ENCODE measurements around the gene IL17C. TPM values are rescaled to one million over a fixed set of nuclear protein-coding genes. Genes with fewer than 3 reads are reported as not detected.

The IL17C gene
- total and polyA plus RNA-seq, 2 experiments from 2014 or later = 0.57 TPM; not detected in 1

DNA sequence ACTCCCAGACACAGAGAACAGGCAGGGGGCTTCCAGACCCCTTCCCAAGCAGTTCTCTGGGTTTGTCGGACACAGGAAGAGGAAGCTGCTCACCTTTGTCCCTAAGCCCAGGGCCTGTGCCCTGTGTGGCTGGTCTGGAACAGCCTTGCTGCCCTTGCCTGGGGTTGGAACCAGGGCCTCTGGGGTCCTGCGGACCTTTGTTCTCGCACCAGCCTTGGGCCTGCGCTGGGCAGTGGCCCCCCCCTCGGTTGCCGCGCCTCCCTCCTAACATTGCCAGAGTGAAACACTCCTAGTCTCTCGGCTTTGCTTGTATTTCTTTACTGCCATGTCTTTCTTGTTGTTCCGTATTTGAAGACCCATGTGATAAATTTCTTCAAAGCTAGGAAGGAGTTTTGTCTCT is 8.5 kb upstream of the IL17C start:
- no peak overlapping the region for H3K27ac ChIP-seq
- no peak overlapping the region for H3K4me3 ChIP-seq
- H3K9me2 ChIP-seq (replicated peaks; ENCODE audit: insufficient read depth) = no peaks in the 10 kb centered on the region
- H3K27me3 ChIP-seq = no peaks in the 10 kb centered on the region
- no peaks in the 10 kb centered on the region for H3K36me3 ChIP-seq (replicated peaks; ENCODE audit: insufficient read depth, low read depth)
- TF ChIP-seq EZH2 (IDR thresholded peaks at IDR 0.05; ENCODE audit: borderline replicate concordance) = no peak
- no peak for TF ChIP-seq EZH2phosphoT487 (IDR thresholded peaks at IDR 0.05; ENCODE audit: low read depth, severe bottlenecking, unreplicated experiment)
- TF ChIP-seq, protein P1, sequence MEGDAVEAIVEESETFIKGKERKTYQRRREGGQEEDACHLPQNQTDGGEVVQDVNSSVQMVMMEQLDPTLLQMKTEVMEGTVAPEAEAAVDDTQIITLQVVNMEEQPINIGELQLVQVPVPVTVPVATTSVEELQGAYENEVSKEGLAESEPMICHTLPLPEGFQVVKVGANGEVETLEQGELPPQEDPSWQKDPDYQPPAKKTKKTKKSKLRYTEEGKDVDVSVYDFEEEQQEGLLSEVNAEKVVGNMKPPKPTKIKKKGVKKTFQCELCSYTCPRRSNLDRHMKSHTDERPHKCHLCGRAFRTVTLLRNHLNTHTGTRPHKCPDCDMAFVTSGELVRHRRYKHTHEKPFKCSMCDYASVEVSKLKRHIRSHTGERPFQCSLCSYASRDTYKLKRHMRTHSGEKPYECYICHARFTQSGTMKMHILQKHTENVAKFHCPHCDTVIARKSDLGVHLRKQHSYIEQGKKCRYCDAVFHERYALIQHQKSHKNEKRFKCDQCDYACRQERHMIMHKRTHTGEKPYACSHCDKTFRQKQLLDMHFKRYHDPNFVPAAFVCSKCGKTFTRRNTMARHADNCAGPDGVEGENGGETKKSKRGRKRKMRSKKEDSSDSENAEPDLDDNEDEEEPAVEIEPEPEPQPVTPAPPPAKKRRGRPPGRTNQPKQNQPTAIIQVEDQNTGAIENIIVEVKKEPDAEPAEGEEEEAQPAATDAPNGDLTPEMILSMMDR (IDR thresholded peaks at IDR 0.05; ENCODE audit: poor library complexity) = no peak
- WGBS (ENCODE audit: low lambda C conversion rate, missing lambda C conversion rate) = 88% methylated on average over 9 of the region's 9 CpGs
- H2AFZ ChIP-seq = no peak overlapping the region
- H4K20me1 ChIP-seq (ENCODE audit: insufficient read depth, poor library complexity, severe bottlenecking) = peaks cover 5% of the 10 kb centered on the region
- no peaks in the 10 kb centered on the region for H3K9me3 ChIP-seq (ENCODE audit: low read depth)
- peaks cover 9% of the 10 kb centered on the region for H3K4me1 ChIP-seq (ENCODE audit: insufficient read depth)
- no peak overlapping the region for H3K4me2 ChIP-seq
- no peak for DNase-seq (ENCODE audit: low spot score)
- no peaks in the 10 kb centered on the region for H3K79me2 ChIP-seq

DNA sequence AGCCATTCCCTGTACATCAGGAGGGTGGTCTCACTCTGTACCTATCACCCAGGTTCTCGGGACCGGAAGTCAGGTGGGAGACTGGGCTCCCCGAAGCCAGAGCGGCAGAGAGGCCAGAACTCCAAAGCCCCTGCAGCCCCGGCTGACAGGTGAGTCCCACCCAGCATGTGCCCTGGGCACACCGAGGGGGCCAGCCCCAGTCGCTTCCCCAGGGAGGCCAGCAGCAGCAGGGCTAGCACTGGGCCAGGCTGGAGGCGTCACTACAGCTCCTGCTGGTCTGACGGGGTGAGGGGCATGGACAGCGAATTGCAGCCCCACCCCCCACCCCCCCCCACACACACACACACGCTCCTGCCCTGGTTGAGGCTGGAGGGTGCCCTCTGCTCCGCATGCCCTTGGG is 7.9 kb upstream of the IL17C start:
- Histone ChIP-seq H3K27me3 (no peaks in the 10 kb centered on the region), H3K4me2 (no peak overlapping the region), H3K4me1 (ENCODE audit: insufficient read depth) (peaks cover 9% of the 10 kb centered on the region), H3K79me2 (no peaks in the 10 kb centered on the region), H3K36me3 (replicated peaks; ENCODE audit: insufficient read depth, low read depth) (no peaks in the 10 kb centered on the region), H3K27ac (no peak overlapping the region), H3K9me2 (replicated peaks; ENCODE audit: insufficient read depth) (no peaks in the 10 kb centered on the region), H4K20me1 (ENCODE audit: insufficient read depth, poor library complexity, severe bottlenecking) (peaks cover 5% of the 10 kb centered on the region), H3K4me3 (no peak overlapping the region), H2AFZ (no peak overlapping the region), H3K9me3 (ENCODE audit: low read depth) (no peaks in the 10 kb centered on the region)
- 97% methylated on average over 8 of the region's 12 CpGs for WGBS (ENCODE audit: low lambda C conversion rate, missing lambda C conversion rate)
- no peak for DNase-seq (ENCODE audit: low spot score)
- TF ChIP-seq, protein P1 (IDR thresholded peaks at IDR 0.05; ENCODE audit: poor library complexity) = no peak
- TF ChIP-seq EZH2phosphoT487 (IDR thresholded peaks at IDR 0.05; ENCODE audit: low read depth, severe bottlenecking, unreplicated experiment) = no peak
- no peak for TF ChIP-seq EZH2 (IDR thresholded peaks at IDR 0.05; ENCODE audit: borderline replicate concordance)

DNA sequence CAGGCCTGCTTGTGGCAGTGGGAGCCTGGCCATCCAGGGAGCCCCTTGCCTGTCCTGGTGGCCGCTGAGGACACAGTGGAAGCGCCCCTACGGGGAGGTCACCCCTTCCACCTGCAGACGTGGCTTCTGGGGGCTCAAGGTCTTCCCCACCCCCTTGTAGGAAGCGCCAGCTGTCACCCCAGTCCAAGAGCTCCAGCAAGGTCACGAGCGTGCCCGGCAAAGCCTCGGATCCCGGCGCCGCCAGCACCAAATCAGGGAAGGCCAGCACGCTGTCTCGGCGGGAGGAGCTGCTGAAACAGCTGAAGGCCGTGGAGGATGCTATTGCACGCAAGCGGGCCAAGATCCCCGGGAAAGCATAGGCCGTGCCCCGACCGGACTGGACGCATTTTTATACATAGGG is 7.4 kb upstream of the IL17C start:
- Histone ChIP-seq H3K27me3 (no peaks in the 10 kb centered on the region), H3K9me2 (replicated peaks; ENCODE audit: insufficient read depth) (no peaks in the 10 kb centered on the region), H3K4me1 (ENCODE audit: insufficient read depth) (peaks cover 9% of the 10 kb centered on the region), H2AFZ (no peak overlapping the region), H3K9me3 (ENCODE audit: low read depth) (no peaks in the 10 kb centered on the region), H3K4me3 (no peak overlapping the region), H3K36me3 (replicated peaks; ENCODE audit: insufficient read depth, low read depth) (no peaks in the 10 kb centered on the region), H4K20me1 (ENCODE audit: insufficient read depth, poor library complexity, severe bottlenecking) (peaks cover 5% of the 10 kb centered on the region), H3K27ac (no peak overlapping the region), H3K4me2 (no peak overlapping the region), H3K79me2 (no peaks in the 10 kb centered on the region)
- WGBS (ENCODE audit: low lambda C conversion rate, missing lambda C conversion rate) = 97% methylated on average over 23 of the region's 23 CpGs
- TF ChIP-seq, protein P1 (IDR thresholded peaks at IDR 0.05; ENCODE audit: poor library complexity) = no peak
- TF ChIP-seq EZH2phosphoT487 (IDR thresholded peaks at IDR 0.05; ENCODE audit: low read depth, severe bottlenecking, unreplicated experiment) (no peak), EZH2 (IDR thresholded peaks at IDR 0.05; ENCODE audit: borderline replicate concordance) (no peak)
- DNase-seq (ENCODE audit: low spot score) = no peak

DNA sequence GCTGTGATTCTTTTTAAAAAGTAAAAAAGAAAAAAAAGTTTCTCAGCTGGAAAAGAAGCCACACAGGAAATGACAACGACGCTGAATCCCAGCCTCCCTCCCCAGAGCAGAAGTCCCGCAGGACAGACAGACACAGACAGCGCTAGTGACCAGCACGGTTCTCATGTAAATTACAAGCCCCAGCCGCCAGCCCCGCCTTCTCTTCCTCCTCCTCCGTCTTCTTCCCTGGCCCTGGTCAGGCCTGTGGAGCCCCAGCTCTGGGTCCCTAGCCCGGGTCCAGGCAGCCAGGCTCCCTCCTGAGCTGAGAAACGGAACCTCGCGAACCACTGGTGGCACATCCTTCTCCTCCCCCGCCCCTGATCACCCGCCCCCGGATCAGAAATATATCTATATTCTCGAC is 7.0 kb upstream of the IL17C start:
- Histone ChIP-seq H3K4me2 (no peak overlapping the region), H3K9me2 (replicated peaks; ENCODE audit: insufficient read depth) (no peaks in the 10 kb centered on the region), H3K4me3 (no peak overlapping the region), H3K4me1 (ENCODE audit: insufficient read depth) (peaks cover 9% of the 10 kb centered on the region), H4K20me1 (ENCODE audit: insufficient read depth, poor library complexity, severe bottlenecking) (peaks cover 5% of the 10 kb centered on the region), H3K27ac (no peak overlapping the region), H3K36me3 (replicated peaks; ENCODE audit: insufficient read depth, low read depth) (no peaks in the 10 kb centered on the region), H3K79me2 (no peaks in the 10 kb centered on the region), H3K27me3 (no peaks in the 10 kb centered on the region), H3K9me3 (ENCODE audit: low read depth) (no peaks in the 10 kb centered on the region), H2AFZ (no peak overlapping the region)
- WGBS (ENCODE audit: low lambda C conversion rate, missing lambda C conversion rate) = 83% methylated on average over 16 of the region's 16 CpGs
- no peak for DNase-seq (ENCODE audit: low spot score)
- TF ChIP-seq EZH2 (IDR thresholded peaks at IDR 0.05; ENCODE audit: borderline replicate concordance) (no peak), EZH2phosphoT487 (IDR thresholded peaks at IDR 0.05; ENCODE audit: low read depth, severe bottlenecking, unreplicated experiment) (no peak)
- TF ChIP-seq, protein P1 (IDR thresholded peaks at IDR 0.05; ENCODE audit: poor library complexity) = no peak
